Measurements from ENCODE around the gene FOXA1. TPM values are rescaled to one million over a fixed set of nuclear protein-coding genes. Genes with fewer than 3 reads are reported as not detected.

The FOXA1 gene
- total RNA-seq, 1 experiment from 2014 or later: 0.07 TPM

DNA sequence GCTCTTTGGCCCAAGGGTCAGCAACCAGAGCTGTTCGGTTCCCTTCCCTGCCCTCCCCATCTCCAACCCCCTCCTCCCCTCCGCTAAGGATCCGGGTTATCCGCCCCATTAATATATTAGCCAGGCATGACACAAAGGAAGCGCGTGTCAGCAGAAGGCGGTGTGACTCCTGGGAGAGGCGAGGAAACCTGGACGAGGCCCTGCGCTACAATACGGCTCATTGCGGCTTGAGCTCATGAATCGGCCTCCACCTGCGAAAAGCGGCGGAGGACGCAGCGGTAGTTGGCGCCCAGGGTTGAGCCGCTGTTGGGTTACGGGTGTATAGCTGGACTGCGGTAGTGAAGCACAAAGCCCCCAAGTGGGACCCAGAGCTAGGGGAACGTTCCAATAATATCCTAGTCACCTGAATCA is 9.9 kb downstream of the FOXA1 start:
- Mint-ChIP-seq H3K36me3 (ENCODE audit: insufficient read depth in 1 of 3, low read depth in 3 of 3) (no peaks in the 10 kb centered on the region; a peak in 1 of 7 replicates), H3K4me3 (peak overlapping the region in 1 of 2 experiments; percentile 58; a peak in 3 of 5 replicates)
- no peak overlapping the region for H2BK12ac ChIP-seq (ENCODE audit: insufficient read length, low read depth, low read length)

More for the DNA sequence above, 9.9 kb downstream of the FOXA1 start:
- no CpG with 5 or more reads among the region's 23 CpGs for WGBS (ENCODE audit: extremely low coverage, insufficient read length, low lambda C conversion rate)
- Histone ChIP-seq H3K4me1 (ENCODE audit: insufficient read depth, low read length) (peaks cover 3% of the 10 kb centered on the region; the same call in 1 of the 2 replicates), H3K27me3 (ENCODE audit: insufficient read depth, low read length) (peaks cover 67% of the 10 kb centered on the region), H3K9me3 (ENCODE audit: control insufficient read depth, low read depth, low read length) (no peaks in the 10 kb centered on the region), H3K27ac (ENCODE audit: insufficient read length, low read depth, low read length) (no peak overlapping the region), H3K79me2 (ENCODE audit: insufficient read depth, low read length) (no peaks in the 10 kb centered on the region), H2BK15ac (ENCODE audit: low read depth, low read length) (no peak overlapping the region), H3K23me2 (ENCODE audit: insufficient read length, low read depth, low read length, poor library complexity, severe bottlenecking) (peaks cover 10% of the 10 kb centered on the region), H4K8ac (replicated peaks; ENCODE audit: insufficient read length, low read depth, low read length) (no peak overlapping the region), H2BK120ac (ENCODE audit: low read depth, low read length, poor library complexity, severe bottlenecking) (no peak overlapping the region), H4K5ac (ENCODE audit: insufficient read length, low read depth, low read length) (no peak overlapping the region), H4K20me1 (ENCODE audit: control insufficient read depth, insufficient read depth, insufficient read length) (no peaks in the 10 kb centered on the region), H2BK20ac (ENCODE audit: low read depth, low read length, poor library complexity, severe bottlenecking) (no peak overlapping the region), H3K4ac (ENCODE audit: low read depth, low read length) (no peak overlapping the region), H3K23ac (ENCODE audit: insufficient read length, low read depth, low read length) (no peak overlapping the region), H2BK5ac (ENCODE audit: insufficient read length, low read length) (no peak overlapping the region), H3K79me1 (ENCODE audit: insufficient read depth, low read depth, low read length, poor library complexity, severe bottlenecking) (no peaks in the 10 kb centered on the region), H2AK5ac (ENCODE audit: insufficient read length, low read length) (no peak overlapping the region), H3K18ac (ENCODE audit: insufficient read length, low read depth, low read length) (no peak overlapping the region), H3K56ac (ENCODE audit: insufficient read length, low read depth, low read length) (no peak overlapping the region), H4K91ac (ENCODE audit: insufficient read length, low read depth, low read length) (no peak overlapping the region), H3K9ac (ENCODE audit: extremely low read depth, insufficient read length, low read length) (no peak overlapping the region), H3T11ph (ENCODE audit: low read length) (no peak overlapping the region), H3K14ac (ENCODE audit: insufficient read depth, low read length) (no peak overlapping the region), H3K4me2 (ENCODE audit: insufficient read depth, insufficient read length, low read length) (peak overlapping the region; percentile 55), H2AFZ (ENCODE audit: low read length) (no peak overlapping the region)
- peaks cover 0 to 6% of the 10 kb centered on the region in 2 experiments; a peak in 4 of 5 replicates for H3K9me3 Mint-ChIP-seq
- H3K27me3 Mint-ChIP-seq (ENCODE audit: low read depth): peaks cover 99% of the 10 kb centered on the region
- peaks cover 18 to 44% of the 10 kb centered on the region in 2 experiments for H3K4me1 Mint-ChIP-seq
- TF ChIP-seq, protein P1, sequence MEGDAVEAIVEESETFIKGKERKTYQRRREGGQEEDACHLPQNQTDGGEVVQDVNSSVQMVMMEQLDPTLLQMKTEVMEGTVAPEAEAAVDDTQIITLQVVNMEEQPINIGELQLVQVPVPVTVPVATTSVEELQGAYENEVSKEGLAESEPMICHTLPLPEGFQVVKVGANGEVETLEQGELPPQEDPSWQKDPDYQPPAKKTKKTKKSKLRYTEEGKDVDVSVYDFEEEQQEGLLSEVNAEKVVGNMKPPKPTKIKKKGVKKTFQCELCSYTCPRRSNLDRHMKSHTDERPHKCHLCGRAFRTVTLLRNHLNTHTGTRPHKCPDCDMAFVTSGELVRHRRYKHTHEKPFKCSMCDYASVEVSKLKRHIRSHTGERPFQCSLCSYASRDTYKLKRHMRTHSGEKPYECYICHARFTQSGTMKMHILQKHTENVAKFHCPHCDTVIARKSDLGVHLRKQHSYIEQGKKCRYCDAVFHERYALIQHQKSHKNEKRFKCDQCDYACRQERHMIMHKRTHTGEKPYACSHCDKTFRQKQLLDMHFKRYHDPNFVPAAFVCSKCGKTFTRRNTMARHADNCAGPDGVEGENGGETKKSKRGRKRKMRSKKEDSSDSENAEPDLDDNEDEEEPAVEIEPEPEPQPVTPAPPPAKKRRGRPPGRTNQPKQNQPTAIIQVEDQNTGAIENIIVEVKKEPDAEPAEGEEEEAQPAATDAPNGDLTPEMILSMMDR (conservative IDR thresholded peaks at IDR 0.05): no peak
- DNase-seq: peak; percentile 54
- no peak overlapping the region for H3K27ac Mint-ChIP-seq
